NCI-H1092 treated with DMSO at 0.1 percent for 48 hours (cell line): ENCODE data around the gene EEFSEC.

Experiments
- DNase-seq: peaks from one replicate; lab custom pipeline; 2025; lab: John Stamatoyannopoulos, UW

Gene EEFSEC

DNA sequence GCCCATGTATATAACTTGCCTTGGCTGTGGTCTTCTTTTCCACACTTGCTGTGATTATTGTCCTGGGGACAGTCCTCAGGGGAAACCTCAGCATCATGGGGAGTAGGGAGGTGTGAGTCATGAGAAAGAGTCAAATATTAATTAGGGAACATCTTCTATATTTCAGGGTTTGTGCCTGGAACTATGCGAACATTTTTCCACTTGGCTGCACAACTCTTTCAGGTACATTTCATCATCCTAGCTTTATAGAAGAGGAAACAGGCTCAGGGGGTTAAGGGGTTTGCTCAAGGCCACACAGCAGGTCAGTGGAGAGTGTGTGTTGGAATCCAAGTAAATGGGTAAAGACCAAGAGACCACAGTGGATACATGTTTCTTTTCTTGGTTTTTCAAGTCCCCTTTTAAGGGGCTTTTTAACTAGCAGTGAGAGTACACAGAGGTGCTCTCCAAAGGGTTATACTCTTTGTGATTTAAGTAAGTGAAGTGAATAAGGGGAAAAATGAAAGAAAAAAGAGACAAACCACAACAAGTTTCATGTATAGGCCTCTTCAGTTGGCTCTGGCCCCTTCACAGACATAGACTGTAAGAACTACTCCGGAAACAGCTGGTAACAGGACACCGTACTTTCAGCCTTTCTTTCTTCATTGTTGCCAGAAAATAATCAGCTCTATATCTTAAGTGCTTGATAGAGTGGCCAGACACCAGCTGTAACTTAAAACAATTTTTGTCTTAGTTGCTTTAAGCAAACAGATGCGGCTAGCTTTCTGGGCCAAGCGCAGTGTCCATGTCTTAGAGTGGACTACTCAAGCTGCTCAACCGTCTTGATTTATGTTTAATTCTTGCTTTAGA, 64.6 kb downstream of the EEFSEC start:
- DNase-seq: no peak

DNA sequence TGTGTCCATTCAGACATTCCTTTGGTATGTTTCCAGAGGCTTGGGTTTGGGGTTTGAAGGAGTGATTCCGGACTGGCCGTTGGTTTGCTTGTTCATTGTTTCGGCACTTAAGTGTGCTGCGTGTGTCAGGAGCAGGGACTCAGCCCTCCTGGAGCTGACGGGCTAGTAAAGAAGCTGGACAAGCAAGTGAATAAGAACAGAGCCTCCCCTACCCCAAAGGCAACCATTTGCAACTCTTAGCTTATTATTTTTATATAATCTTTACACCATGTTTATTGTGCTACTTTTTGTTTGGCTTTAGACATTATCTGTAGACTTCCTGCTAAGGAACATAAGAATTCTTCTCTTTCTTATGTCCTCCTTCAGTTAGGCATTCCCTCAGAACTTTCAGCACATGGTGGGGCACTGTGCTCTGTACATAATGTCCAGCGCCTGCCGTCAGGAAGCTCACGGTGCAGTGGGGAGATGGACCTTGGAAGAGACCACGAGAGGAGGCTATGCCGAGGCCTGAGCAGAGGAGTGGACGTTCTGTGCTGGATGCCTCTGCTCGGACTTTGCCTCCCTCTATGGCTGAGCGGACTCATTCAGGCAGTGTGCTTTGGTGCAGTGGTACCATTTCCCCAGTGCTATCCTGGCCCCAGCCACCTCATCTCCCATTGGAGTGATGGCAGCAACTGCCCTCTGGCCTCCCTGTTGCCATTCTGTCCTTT, 65.4 kb downstream of the EEFSEC start:
- DNase-seq: no peak

DNA sequence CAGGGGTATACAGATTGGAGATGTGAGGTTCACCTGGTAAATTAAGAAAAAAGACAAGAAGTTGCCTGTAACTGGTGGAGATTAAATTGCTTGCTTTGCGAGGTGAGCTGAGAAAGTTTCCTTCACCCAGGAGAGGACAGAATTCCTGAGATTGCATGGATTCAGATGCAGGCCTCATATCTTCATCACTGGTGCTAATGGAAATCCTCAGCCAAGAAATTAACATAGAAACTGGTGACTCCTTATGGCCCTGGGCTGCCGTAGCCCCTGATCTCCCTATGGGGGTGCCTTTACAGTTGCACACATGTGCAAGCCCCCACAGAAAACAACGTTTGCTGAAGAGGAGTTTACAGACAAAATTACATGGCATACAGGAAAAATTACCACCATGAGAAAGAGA, 68.0 kb downstream of the EEFSEC start:
- no peak for DNase-seq

DNA sequence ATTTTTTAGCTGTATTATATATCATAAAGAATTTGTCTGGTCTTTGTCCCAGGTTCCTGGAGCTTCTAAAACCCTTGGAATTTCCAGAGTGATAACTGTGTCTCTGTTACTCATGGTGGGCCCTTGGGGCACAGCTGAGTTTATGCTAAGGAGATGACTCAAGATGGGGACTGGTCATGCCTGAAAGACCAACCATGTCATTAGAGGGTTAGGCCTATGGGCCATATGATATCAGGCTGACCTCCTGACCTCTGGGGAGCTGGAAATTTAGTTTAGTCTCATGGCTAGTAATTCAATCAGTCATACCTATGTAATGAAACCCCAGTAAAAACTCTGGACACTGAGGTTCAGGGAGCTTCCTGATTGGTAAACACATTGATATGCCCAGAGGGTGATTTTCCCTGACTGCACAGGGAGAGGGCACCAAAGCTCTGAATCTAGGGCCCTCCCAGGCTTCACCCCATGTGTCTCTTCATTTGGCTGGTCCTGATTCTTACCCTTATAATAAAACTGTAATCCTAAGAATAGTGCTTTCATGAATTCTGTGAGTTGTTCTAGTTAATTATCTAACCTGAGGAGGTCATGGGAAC, 69.6 kb downstream of the EEFSEC start:
- DNase-seq: no peak

DNA sequence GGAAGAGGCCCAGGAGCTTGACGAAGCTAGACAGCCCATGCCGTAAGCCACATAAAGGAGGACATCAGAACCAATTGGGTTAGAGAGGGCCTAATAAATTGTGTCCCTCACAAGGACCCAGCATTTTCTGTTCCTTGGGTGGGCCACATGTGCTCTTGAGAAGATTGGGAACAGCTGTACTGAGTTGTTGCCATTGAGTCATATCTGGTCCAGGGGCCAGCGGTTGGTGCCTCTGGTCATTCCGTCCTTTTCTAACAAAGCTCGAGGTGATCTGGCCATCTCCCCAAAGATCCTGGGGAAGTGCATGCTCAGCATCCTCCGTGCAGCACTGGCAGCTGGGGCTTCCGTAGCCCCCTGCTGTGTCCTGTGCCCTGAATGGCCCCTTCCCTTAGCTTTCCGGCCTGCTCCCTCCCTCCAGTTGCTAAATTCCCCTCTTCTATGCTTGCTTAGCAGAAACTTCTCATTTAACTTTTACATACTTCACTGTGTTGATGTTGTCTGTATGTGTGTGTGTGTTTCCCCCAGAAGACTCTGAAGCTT, 73.0 kb downstream of the EEFSEC start:
- no peak for DNase-seq

GRCh38 chr3:128226795-128227395, 73.6 kb downstream of the EEFSEC start:
- DNase-seq: no peak

- no peak for DNase-seq
These were observed 74.2 kb downstream of the EEFSEC start for GRCh38 chr3:128227507-128227906.

DNA sequence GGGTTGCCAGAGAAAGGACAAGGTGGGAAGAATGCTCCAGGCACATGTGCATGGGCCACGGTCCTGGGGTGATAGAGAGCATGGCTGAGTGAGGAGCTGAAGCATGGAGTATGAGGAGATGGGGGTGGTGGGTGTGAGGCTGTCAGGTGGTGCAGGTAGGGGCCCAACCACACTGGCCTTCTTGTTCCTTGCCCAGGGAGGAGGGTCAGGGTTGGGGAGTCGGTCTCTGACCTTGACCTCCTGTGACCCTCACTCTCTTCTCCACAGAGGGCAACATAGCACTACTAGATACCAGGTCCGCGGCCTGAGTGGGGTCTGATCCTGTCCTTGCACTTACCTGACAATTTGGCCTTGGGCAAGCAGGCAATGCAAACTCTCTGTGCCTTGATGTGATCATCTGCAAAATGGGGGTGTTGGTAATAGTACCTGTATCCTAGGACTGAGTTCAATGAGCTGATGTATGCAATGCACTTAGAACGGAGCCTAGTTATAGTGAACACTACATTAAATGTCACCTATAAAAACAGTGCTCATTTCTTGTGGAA, 75.2 kb downstream of the EEFSEC start:
- no peak for DNase-seq

DNA sequence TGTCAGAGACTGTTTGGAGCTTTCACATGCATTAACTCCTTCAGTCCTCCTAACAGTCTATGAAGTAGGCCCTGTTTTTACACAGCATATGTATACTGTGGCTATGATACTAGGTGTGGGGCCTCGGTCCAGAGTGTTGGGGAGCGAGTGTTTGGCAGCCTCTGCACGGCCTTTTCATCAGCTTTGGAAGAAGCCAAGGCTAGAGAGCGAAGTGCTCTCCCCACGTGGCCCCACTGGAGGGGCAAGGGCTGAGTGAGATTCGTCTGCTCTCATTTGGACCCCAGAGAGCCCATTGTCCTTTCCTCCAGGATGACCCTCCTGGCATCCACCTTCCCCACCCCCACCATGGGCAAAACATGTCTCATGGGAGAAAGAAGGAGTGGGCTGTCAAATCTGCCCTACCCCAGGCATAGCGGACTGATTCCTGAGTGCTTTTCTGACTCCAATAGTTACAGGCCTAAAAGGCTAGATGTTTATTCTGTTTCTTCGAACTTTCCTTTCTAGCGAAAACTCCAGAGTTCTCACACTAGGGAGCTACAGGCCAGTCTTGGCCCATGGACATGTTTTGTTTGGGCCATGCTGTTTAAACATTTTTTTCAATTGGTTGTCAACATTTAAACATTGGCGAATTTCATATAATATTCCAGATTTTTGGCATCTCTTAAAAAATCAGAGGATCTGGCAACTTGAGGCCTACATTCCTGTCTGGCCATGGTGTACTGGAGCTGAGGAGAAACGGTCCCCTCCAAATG, 76.0 kb downstream of the EEFSEC start:
- no peak for DNase-seq

GRCh38 chr3:128231606-128232005, 78.3 kb downstream of the EEFSEC start:
- no peak for DNase-seq

GRCh38 chr3:128232376-128233178, 79.3 kb downstream of the EEFSEC start:
- no peak for DNase-seq

GRCh38 chr3:128235207-128235926, 82.1 kb downstream of the EEFSEC start:
- no peak for DNase-seq

GRCh38 chr3:128236657-128237056, 83.4 kb downstream of the EEFSEC start:
- DNase-seq: peak; percentile 77

GRCh38 chr3:128237348-128238183, 84.3 kb downstream of the EEFSEC start:
- peak; percentile 32 for DNase-seq

- no peak for DNase-seq
These were observed 84.9 kb downstream of the EEFSEC start for GRCh38 chr3:128238184-128238489.

DNA sequence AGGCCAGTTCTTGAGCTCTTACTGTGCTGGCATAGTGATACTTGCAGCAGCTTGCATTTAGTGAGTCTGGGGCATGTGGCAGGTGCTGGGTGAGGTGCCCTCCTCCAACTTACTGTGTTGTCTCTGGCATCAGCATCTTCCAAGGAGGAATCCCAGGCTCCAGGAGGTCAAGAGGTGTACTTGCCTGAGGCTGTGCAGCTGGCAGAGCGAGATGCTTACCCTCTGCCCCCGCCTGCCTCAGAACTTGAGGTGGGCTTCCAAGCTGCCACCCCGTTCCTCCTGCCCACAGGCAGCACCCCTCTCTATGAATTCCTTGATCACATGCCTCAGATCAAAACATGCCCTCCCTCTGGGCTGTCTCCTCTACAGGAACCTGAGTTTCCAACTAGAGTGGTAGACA, 86.0 kb downstream of the EEFSEC start:
- no peak for DNase-seq

- DNase-seq: no peak
These were observed 87.0 kb downstream of the EEFSEC start for GRCh38 chr3:128240232-128240631.

GRCh38 chr3:128241741-128242140, 88.5 kb downstream of the EEFSEC start:
- no peak for DNase-seq
